Ramos (cell line): ENCODE data around the gene ZNF32.

Experiments used
- in situ Hi-C: fragments of 300-500 bp; cut with MboI; formaldehyde crosslinking; loops from one replicate; pipeline ENCODE4 v1.14.3; 2022; ENCODE audit warnings: low sequenced_read_pairs; ENCODE audit not compliant: unreplicated experiment

The ZNF32 gene

GRCh38 chr10:43648398-43649184 lies at the start of gene ZNF32:
Gene ZNF32 (minus strand): TSS chr10:43648881. CDS start chr10:43646133, 2,748 bp downstream.
- in situ Hi-C loops, result no loop called here

GRCh38 chr10:43698156-43698555 lies 49.5 kb upstream of the ZNF32 start:
- in situ Hi-C loops, result no loop called here

- in situ Hi-C loops, result no loop called here
Measured at GRCh38 chr10:43696909-43697483, 48.3 kb upstream of the ZNF32 start.

GRCh38 chr10:43695730-43696129 lies 47.0 kb upstream of the ZNF32 start:
- in situ Hi-C loops, result no loop called here

GRCh38 chr10:43695321-43695720 lies 46.6 kb upstream of the ZNF32 start:
- in situ Hi-C loops, result no loop called here

- in situ Hi-C loops, result no loop called here
Measured at GRCh38 chr10:43694526-43694925, 45.8 kb upstream of the ZNF32 start.

- in situ Hi-C loops, result no loop called here
Measured at GRCh38 chr10:43693602-43694001, 44.9 kb upstream of the ZNF32 start.

GRCh38 chr10:43692051-43692825 lies 43.6 kb upstream of the ZNF32 start:
- in situ Hi-C loops, result no loop called here

- in situ Hi-C loops, result no loop called here
Measured at GRCh38 chr10:43691485-43691884, 42.8 kb upstream of the ZNF32 start.

- in situ Hi-C loops, result no loop called here
Measured at GRCh38 chr10:43689955-43690771, 41.5 kb upstream of the ZNF32 start.

GRCh38 chr10:43689618-43689954 lies 40.9 kb upstream of the ZNF32 start:
- in situ Hi-C loops, result no loop called here

- in situ Hi-C loops, result no loop called here
Measured at GRCh38 chr10:43689007-43689491, 40.4 kb upstream of the ZNF32 start.

- in situ Hi-C loops, result no loop called here
Measured at GRCh38 chr10:43688348-43688892, 39.7 kb upstream of the ZNF32 start.

- in situ Hi-C loops, result no loop called here
Measured at GRCh38 chr10:43687373-43687772, 38.7 kb upstream of the ZNF32 start.

GRCh38 chr10:43686414-43686813 lies 37.7 kb upstream of the ZNF32 start:
- in situ Hi-C loops, result no loop called here

- in situ Hi-C loops, result no loop called here
Measured at GRCh38 chr10:43685744-43686143, 37.1 kb upstream of the ZNF32 start.

- in situ Hi-C loops, result no loop called here
Measured at GRCh38 chr10:43684292-43684559, 35.5 kb upstream of the ZNF32 start.

- in situ Hi-C loops, result no loop called here
Measured at GRCh38 chr10:43683451-43684291, 35.0 kb upstream of the ZNF32 start.

GRCh38 chr10:43682956-43683355 lies 34.3 kb upstream of the ZNF32 start:
- in situ Hi-C loops, result no loop called here
